WI38 (cell line): ENCODE results near the gene AP1B1.

Source experiments
- H3K4me3 ChIP-seq: 2 replicates; pipeline ENCODE4 v1.5.1; 2011; ENCODE audit warnings: low read depth, mild to moderate bottlenecking, control low read depth, low read length
- TF ChIP-seq, protein P1 (sequence below): IDR thresholded peaks from 2 replicates; pipeline ENCODE4 v1.5.1; 2012; ENCODE audit warnings: low read depth, mild to moderate bottlenecking, control low read depth, low read length

AP1B1 gene

DNA sequence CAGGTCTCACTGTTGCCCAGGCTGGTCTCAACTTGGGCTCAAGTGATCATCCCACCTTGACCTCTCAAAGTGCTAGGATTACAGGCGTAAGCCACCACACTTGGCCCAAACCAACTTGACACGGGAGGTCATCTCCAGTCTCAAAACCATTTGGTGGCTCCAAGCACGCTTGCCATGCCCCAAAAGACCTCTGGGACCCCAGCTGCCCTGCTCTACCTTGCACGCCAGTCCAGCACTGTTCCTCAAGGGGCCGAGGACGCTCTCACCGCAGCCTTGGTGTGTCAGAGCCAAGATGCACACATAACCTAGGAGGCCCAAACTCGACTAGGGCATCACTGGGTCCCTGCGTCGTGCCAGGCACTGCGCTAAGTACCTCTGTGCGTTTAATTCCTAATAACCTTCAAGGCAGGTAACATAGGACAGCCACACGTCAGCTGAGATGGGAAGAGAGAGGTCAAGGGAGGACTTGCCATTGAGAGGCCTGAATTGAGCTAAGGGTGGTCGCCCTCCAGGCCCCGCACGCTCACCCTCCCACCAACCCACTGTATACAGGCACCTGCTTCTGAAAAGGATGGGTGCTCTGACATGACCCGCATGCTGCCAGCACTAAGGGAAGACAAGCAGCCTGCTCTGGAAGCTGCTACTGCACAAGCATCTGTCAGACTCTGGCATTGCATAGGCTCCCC lies 86.5 kb downstream of the AP1B1 start:
- TF ChIP-seq, protein P1, sequence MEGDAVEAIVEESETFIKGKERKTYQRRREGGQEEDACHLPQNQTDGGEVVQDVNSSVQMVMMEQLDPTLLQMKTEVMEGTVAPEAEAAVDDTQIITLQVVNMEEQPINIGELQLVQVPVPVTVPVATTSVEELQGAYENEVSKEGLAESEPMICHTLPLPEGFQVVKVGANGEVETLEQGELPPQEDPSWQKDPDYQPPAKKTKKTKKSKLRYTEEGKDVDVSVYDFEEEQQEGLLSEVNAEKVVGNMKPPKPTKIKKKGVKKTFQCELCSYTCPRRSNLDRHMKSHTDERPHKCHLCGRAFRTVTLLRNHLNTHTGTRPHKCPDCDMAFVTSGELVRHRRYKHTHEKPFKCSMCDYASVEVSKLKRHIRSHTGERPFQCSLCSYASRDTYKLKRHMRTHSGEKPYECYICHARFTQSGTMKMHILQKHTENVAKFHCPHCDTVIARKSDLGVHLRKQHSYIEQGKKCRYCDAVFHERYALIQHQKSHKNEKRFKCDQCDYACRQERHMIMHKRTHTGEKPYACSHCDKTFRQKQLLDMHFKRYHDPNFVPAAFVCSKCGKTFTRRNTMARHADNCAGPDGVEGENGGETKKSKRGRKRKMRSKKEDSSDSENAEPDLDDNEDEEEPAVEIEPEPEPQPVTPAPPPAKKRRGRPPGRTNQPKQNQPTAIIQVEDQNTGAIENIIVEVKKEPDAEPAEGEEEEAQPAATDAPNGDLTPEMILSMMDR: no peak
- no peak overlapping the region for H3K4me3 ChIP-seq

GRCh38 chr22:29300807-29301601 lies 87.4 kb downstream of the AP1B1 start:
- TF ChIP-seq, protein P1: no peak
- no peak overlapping the region for H3K4me3 ChIP-seq

- TF ChIP-seq, protein P1: no peak
Measured at GRCh38 chr22:29300467-29300806, 87.9 kb downstream of the AP1B1 start.

GRCh38 chr22:29299136-29299900 lies 89.1 kb downstream of the AP1B1 start:
- no peak overlapping the region for H3K4me3 ChIP-seq
- TF ChIP-seq, protein P1: no peak

More at GRCh38 chr22:29300467-29300806, 87.9 kb downstream of the AP1B1 start:
- no peak overlapping the region for H3K4me3 ChIP-seq

DNA sequence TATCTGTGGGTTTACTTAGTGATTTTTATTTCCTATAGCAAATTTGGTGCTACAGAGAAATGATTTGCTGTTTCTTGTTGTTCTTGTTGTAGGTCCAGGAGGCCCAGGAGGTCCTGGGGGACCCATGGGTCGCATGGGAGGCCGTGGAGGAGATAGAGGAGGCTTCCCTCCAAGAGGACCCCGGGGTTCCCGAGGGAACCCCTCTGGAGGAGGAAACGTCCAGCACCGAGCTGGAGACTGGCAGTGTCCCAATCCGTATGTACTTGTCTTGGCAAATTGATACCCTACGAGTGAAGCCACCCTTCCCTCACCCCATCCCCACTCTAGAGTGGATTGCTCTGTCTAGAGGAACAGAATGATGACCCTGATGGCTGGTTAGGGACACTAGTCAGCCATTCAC lies 89.7 kb downstream of the AP1B1 start:
- no peak overlapping the region for H3K4me3 ChIP-seq
- TF ChIP-seq, protein P1: no peak

- no peak overlapping the region for H3K4me3 ChIP-seq
- TF ChIP-seq, protein P1: no peak
Measured at GRCh38 chr22:29292379-29292778, 96.0 kb downstream of the AP1B1 start.
